Hepatocyte (in vitro differentiated cells): ENCODE results near the gene SLC35A4. TPM values are rescaled to one million over a fixed set of nuclear protein-coding genes. Genes with fewer than 3 reads are reported as not detected.
A peak's percentile ranks its signal among the peaks of the same experiment; 100 is the strongest.

Source experiments
- DNase-seq: peaks from one replicate; pipeline ENCODE4 v3.0.0-alpha.2; 2016; ENCODE audit warnings: low spot score
- H2AFZ ChIP-seq: fragments of 200-600 bp; sonication (generic); 2 replicates; pipeline ENCODE4 v1.6.0; 2016; ENCODE audit warnings: antibody characterized with exemption, mild to moderate bottlenecking
- H3K27ac ChIP-seq: fragments of 200-600 bp; sonication (generic); 2 replicates; pipeline ENCODE4 v1.5.1; 2016; ENCODE audit warnings: mild to moderate bottlenecking
- H3K27me3 ChIP-seq: fragments of 200-600 bp; sonication (generic); 2 replicates; pipeline ENCODE4 v1.6.1; 2016
- H3K36me3 ChIP-seq: fragments of 200-600 bp; sonication (generic); replicated peaks from 2 replicates; pipeline ENCODE4 v1.5.1; 2016; ENCODE audit warnings: low read depth; ENCODE audit not compliant: insufficient read depth
- H3K4me1 ChIP-seq: fragments of 200-600 bp; sonication (generic); 2 replicates; pipeline ENCODE4 v1.5.1; 2016; ENCODE audit warnings: mild to moderate bottlenecking, moderate library complexity; ENCODE audit not compliant: insufficient read depth
- H3K4me2 ChIP-seq: fragments of 200-600 bp; sonication (generic); 2 replicates; pipeline ENCODE4 v1.6.0; 2016
- H3K4me3 ChIP-seq: fragments of 200-600 bp; sonication (generic); 2 replicates; pipeline ENCODE4 v1.5.1; 2016; ENCODE audit warnings: mild to moderate bottlenecking
- H3K79me2 ChIP-seq: fragments of 200-600 bp; sonication (generic); 2 replicates; pipeline ENCODE4 v1.6.0; 2017; ENCODE audit warnings: mild to moderate bottlenecking
- H3K9me2 ChIP-seq: fragments of 200-600 bp; sonication (generic); replicated peaks from 2 replicates; pipeline ENCODE4 v1.6.0; 2017; ENCODE audit warnings: mild to moderate bottlenecking; ENCODE audit not compliant: insufficient read depth
- H3K9me3 ChIP-seq: fragments of 200-600 bp; sonication (generic); 2 replicates; pipeline ENCODE4 v1.5.1; 2016; ENCODE audit warnings: low read depth, mild to moderate bottlenecking
- H4K20me1 ChIP-seq: fragments of 200-600 bp; sonication (generic); 2 replicates; pipeline ENCODE4 v1.6.0; 2016; ENCODE audit warnings: mild to moderate bottlenecking; ENCODE audit not compliant: insufficient read depth, poor library complexity, severe bottlenecking
- CTCF ChIP-seq: fragments of 200-600 bp; sonication (generic); IDR thresholded peaks from 2 replicates; pipeline ENCODE4 v1.5.1; 2016; ENCODE audit warnings: antibody characterized with exemption, mild to moderate bottlenecking; ENCODE audit not compliant: poor library complexity
- EZH2 ChIP-seq: fragments of 200-600 bp; sonication (generic); IDR thresholded peaks from 2 replicates; pipeline ENCODE4 v1.6.1; 2016; ENCODE audit warnings: antibody characterized with exemption, mild to moderate bottlenecking, borderline replicate concordance
- EZH2phosphoT487 ChIP-seq: fragments of 200-600 bp; sonication (generic); IDR thresholded peaks from one replicate; pipeline ENCODE4 v1.6.1; 2018; ENCODE audit warnings: antibody characterized with exemption, mild to moderate bottlenecking, low read depth, moderate library complexity; ENCODE audit not compliant: unreplicated experiment, severe bottlenecking
- WGBS: methylation state at CpG from one replicate; pipeline ENCODE4 v1.1.6; 2016; ENCODE audit warnings: low lambda C conversion rate; ENCODE audit errors: missing lambda C conversion rate; 5-methylcytosine and 5-hydroxymethylcytosine counted together
- polyA plus RNA-seq: library from polyadenylated mRNA; unstranded; fragments of >200 nt; fragmentation: Nextera tagmentation; extraction: Ambion mirVana; gene quantifications from 2 replicates; pipeline ENCODE4 v1.2.1, GENCODE V29; 2016
- total RNA-seq: library from RNA; depleted of rRNA; stranded (reverse); fragments of >200 nt; gene quantifications from 2 replicates; pipeline ENCODE4 v1.2.3, GENCODE V29; 2014

The SLC35A4 gene
- total and polyA plus RNA-seq, 2 experiments from 2014 or later, result 34.1 to 81.0 TPM

GRCh38 chr5:140565024-140565779 lies 574 bp downstream of the SLC35A4 start:
- no peaks in the 10 kb centered on the region for H3K36me3 ChIP-seq
- 13% methylated on average over 13 of the region's 13 CpGs for WGBS

GRCh38 chr5:140565780-140566095 lies 1.1 kb downstream of the SLC35A4 start:
- Histone ChIP-seq H3K4me3 (no peak overlapping the region), H3K9me3 (no peaks in the 10 kb centered on the region), H3K4me2 (peak overlapping the region; percentile 84), H3K27ac (peak overlapping the region; percentile 93), H2AFZ (no peak overlapping the region), H3K9me2 (no peaks in the 10 kb centered on the region), H3K4me1 (peaks cover 9% of the 10 kb centered on the region), H3K36me3 (no peaks in the 10 kb centered on the region), H4K20me1 (no peaks in the 10 kb centered on the region), H3K79me2 (peaks cover 31% of the 10 kb centered on the region), H3K27me3 (no peaks in the 10 kb centered on the region)
- peak; percentile 49 for DNase-seq
- no peak for TF ChIP-seq CTCF
- TF ChIP-seq EZH2phosphoT487, result no peak
- TF ChIP-seq EZH2, result no peak
- 63% methylated on average over 4 of the region's 4 CpGs for WGBS

More at GRCh38 chr5:140565024-140565779, 574 bp downstream of the SLC35A4 start:
- Histone ChIP-seq H3K27me3 (no peaks in the 10 kb centered on the region), H3K9me3 (no peaks in the 10 kb centered on the region), H3K27ac (peak overlapping the region; percentile 93), H3K79me2 (peaks cover 31% of the 10 kb centered on the region), H3K4me2 (peak overlapping the region; percentile 84), H4K20me1 (no peaks in the 10 kb centered on the region), H3K4me1 (peaks cover 9% of the 10 kb centered on the region), H3K9me2 (no peaks in the 10 kb centered on the region), H3K4me3 (peak overlapping the region; percentile 40), H2AFZ (peak overlapping the region; percentile 34)
- DNase-seq, result no peak
- TF ChIP-seq EZH2 (no peak), EZH2phosphoT487 (no peak), CTCF (no peak)

DNA sequence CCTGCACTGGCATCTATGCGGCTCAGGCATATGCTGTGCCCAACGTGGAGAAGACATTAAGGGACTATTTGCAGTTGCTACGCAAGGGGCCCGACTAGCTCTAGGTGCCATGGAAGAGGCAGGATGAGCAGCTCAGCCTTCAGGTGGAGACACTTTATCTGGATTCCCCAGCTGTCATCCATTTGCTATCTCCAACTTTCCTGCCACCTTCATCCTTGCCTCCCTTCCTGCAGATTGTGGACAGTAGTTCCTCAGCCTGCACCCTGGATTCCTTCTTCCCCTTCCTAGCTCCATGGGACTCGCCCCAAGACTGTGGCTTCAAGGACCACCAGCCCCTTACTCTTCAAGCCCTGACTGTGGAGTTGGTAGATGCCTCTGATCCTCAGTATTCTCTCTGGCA lies 2.0 kb downstream of the SLC35A4 start:
- Histone ChIP-seq H2AFZ (no peak overlapping the region), H3K4me2 (no peak overlapping the region)
- no peak for DNase-seq

More for the DNA sequence above, 2.0 kb downstream of the SLC35A4 start:
- Histone ChIP-seq H3K4me1 (peaks cover 9% of the 10 kb centered on the region), H3K79me2 (peaks cover 31% of the 10 kb centered on the region), H3K27me3 (no peaks in the 10 kb centered on the region), H3K36me3 (no peaks in the 10 kb centered on the region), H3K4me3 (no peak overlapping the region), H3K9me3 (no peaks in the 10 kb centered on the region), H4K20me1 (no peaks in the 10 kb centered on the region), H3K9me2 (no peaks in the 10 kb centered on the region), H3K27ac (no peak overlapping the region)
- 96% methylated on average over 5 of the region's 5 CpGs for WGBS
- TF ChIP-seq EZH2, result no peak
- TF ChIP-seq CTCF, result no peak
- no peak for TF ChIP-seq EZH2phosphoT487
